ENCODE results near the gene NFIA.

DNA sequence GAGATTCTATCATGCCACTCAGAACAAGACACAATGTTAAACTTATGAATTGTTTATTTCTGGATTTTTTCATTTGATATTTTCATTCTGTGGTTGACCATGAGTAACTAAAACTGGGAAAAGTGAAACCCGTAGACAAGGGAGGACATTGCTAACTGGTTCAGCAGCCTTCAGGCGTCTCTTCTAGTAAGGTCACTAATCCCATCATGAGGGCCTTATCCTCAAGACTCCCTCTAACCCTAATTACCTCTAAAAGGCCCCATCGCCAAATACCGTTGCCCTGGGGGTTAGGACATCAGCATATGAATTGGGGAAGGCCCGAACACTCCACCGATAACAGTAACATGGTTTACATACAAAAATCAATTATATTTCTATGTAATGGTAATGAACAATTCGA lies 394.9 kb downstream of the NFIA start:
- TF ChIP-seq, protein P1, sequence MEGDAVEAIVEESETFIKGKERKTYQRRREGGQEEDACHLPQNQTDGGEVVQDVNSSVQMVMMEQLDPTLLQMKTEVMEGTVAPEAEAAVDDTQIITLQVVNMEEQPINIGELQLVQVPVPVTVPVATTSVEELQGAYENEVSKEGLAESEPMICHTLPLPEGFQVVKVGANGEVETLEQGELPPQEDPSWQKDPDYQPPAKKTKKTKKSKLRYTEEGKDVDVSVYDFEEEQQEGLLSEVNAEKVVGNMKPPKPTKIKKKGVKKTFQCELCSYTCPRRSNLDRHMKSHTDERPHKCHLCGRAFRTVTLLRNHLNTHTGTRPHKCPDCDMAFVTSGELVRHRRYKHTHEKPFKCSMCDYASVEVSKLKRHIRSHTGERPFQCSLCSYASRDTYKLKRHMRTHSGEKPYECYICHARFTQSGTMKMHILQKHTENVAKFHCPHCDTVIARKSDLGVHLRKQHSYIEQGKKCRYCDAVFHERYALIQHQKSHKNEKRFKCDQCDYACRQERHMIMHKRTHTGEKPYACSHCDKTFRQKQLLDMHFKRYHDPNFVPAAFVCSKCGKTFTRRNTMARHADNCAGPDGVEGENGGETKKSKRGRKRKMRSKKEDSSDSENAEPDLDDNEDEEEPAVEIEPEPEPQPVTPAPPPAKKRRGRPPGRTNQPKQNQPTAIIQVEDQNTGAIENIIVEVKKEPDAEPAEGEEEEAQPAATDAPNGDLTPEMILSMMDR (IDR thresholded peaks at IDR 0.05), result no peak
- TF ChIP-seq POLR2A (IDR thresholded peaks at IDR 0.05), result no peak
- TF ChIP-seq POLR2AphosphoS5 (IDR thresholded peaks at IDR 0.05), result no peak

Data from prostate gland (tissue), 2 donors.